DMS153 (cell line): Measurements from ENCODE around the gene CSF1.
"Not testable (repeated sequence)": the region's sequence is repeated elsewhere in the genome, so short reads cannot be mapped to it uniquely, and the experiment has no call there.

Experiments used
- DNase-seq: peaks from one replicate; lab custom pipeline; 2025; lab: John Stamatoyannopoulos, UW

Gene CSF1

GRCh38 chr1:109919303-109919702, 8.7 kb downstream of the CSF1 start:
- DNase-seq, result no peak

DNA sequence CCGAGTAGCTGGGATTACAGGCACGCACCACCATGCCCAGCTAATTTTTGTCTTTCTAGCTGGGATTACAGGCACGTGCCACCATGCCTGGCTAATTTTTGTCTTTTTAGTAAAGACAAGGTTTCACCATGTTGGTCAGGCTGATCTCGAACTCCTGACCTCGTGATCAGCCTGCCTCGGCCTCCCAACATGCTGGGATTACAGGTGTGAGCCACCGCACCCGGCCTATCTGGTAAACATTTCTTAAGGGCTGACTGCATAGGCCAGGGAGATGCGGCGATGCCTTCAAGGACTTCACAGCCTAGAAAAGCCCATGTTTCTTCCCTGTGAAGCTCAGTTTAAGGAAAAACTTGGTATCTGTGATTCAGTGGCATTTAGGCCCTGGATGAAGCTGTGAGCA, 9.7 kb downstream of the CSF1 start:
- not testable (repeated sequence) for DNase-seq

GRCh38 chr1:109922326-109922725, 11.7 kb downstream of the CSF1 start:
- DNase-seq, result no peak

DNA sequence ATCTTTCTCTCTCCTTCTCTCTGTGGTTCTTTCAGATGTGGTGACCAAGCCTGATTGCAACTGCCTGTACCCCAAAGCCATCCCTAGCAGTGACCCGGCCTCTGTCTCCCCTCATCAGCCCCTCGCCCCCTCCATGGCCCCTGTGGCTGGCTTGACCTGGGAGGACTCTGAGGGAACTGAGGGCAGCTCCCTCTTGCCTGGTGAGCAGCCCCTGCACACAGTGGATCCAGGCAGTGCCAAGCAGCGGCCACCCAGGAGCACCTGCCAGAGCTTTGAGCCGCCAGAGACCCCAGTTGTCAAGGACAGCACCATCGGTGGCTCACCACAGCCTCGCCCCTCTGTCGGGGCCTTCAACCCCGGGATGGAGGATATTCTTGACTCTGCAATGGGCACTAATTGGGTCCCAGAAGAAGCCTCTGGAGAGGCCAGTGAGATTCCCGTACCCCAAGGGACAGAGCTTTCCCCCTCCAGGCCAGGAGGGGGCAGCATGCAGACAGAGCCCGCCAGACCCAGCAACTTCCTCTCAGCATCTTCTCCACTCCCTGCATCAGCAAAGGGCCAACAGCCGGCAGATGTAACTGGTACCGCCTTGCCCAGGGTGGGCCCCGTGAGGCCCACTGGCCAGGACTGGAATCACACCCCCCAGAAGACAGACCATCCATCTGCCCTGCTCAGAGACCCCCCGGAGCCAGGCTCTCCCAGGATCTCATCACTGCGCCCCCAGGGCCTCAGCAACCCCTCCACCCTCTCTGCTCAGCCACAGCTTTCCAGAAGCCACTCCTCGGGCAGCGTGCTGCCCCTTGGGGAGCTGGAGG, 12.7 kb downstream of the CSF1 start:
- DNase-seq, result no peak

- DNase-seq, result no peak
Observed at GRCh38 chr1:109923946-109924275, 13.3 kb downstream of the CSF1 start.

GRCh38 chr1:109924316-109924715, 13.7 kb downstream of the CSF1 start:
- no peak for DNase-seq

DNA sequence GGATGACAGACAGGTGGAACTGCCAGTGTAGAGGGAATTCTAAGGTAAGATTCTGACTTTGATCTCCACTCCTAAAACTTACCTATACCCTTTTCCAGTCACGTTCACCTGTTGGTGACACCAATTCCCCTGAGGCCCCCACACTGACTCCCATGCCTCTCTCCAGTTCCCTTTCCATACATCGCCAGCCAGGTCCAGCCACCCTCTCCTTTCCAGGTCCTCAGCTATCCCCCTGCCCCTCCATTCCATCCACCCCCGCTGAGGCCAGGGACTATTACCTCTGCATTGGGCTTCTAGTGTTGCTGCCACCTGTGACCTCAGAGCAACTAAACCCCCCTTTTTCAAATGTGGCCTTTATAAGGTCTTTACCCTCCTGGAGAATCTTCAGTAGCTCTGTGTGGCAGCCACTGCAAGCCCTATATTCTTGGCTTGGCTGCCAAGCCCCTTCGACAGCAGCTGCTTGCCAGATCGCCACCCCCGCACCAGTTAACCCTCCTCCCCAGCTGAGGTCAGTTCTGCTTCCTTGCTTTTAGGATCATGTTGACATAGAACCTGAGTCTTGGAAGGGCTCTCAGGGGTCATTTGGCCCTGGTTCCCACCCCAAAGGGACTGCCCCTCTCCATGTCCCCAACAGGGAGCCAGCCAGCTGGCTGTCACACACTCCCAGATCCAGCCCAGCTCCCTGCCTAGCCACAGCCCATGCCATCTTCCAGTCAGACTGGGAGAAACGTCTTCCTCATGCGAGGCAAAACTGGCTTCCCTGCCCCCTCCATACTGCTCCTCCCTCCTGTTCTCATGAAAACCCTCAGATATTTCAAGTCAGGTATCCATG, 14.7 kb downstream of the CSF1 start:
- no peak for DNase-seq

DNA sequence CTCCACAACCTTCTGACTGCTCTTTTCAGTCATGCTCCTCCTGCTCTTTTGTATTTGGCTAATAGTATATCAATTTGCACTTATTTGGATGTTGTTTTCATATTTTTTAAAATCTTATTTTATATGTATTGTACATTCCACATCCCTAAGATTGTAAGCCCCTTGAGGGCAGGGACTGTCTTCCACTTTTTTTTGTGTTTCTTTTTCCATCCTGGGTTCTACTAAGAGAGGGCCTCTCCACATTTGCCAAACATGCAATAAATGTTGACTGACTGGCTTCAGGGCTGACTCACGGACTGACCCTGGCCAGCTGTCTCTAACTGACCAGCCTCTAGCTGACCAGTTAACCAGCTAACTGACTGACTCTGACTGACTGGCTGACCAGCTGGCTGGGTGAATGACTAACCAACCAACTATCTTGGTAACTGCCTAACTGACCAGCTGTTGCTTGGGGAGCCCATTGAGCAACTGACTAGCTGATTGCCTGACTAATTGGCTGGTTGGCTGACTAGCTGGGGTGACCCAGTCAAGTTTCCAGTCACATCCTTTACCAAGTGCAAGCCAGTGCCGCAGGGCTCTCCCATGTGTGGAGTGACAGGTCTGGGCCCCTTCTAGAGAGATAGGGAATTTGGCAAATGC, 16.1 kb downstream of the CSF1 start:
- DNase-seq, result no peak

- no peak for DNase-seq
Observed at GRCh38 chr1:109927356-109927755, 16.7 kb downstream of the CSF1 start.

GRCh38 chr1:109927911-109928321, 17.3 kb downstream of the CSF1 start:
- DNase-seq, result no peak

GRCh38 chr1:109928591-109929111, 18.0 kb downstream of the CSF1 start:
- DNase-seq, result no peak

DNA sequence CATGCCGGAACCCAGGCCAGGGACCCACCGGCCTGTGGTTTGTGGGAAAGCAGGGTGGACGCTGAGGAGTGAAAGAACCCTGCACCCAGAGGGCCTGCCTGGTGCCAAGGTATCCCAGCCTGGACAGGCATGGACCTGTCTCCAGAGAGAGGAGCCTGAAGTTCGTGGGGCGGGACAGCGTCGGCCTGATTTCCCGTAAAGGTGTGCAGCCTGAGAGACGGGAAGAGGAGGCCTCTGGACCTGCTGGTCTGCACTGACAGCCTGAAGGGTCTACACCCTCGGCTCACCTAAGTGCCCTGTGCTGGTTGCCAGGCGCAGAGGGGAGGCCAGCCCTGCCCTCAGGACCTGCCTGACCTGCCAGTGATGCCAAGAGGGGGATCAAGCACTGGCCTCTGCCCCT, 18.5 kb downstream of the CSF1 start:
- DNase-seq, result no peak

DNA sequence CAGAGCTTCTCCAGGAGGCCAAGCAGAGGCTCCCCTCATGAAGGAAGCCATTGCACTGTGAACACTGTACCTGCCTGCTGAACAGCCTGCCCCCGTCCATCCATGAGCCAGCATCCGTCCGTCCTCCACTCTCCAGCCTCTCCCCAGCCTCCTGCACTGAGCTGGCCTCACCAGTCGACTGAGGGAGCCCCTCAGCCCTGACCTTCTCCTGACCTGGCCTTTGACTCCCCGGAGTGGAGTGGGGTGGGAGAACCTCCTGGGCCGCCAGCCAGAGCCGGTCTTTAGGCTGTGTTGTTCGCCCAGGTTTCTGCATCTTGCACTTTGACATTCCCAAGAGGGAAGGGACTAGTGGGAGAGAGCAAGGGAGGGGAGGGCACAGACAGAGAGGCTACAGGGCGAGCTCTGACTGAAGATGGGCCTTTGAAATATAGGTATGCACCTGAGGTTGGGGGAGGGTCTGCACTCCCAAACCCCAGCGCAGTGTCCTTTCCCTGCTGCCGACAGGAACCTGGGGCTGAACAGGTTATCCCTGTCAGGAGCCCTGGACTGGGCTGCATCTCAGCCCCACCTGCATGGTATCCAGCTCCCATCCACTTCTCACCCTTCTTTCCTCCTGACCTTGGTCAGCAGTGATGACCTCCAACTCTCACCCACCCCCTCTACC, 19.1 kb downstream of the CSF1 start:
- no peak for DNase-seq

GRCh38 chr1:109930252-109930993, 19.8 kb downstream of the CSF1 start:
- DNase-seq, result no peak

DNA sequence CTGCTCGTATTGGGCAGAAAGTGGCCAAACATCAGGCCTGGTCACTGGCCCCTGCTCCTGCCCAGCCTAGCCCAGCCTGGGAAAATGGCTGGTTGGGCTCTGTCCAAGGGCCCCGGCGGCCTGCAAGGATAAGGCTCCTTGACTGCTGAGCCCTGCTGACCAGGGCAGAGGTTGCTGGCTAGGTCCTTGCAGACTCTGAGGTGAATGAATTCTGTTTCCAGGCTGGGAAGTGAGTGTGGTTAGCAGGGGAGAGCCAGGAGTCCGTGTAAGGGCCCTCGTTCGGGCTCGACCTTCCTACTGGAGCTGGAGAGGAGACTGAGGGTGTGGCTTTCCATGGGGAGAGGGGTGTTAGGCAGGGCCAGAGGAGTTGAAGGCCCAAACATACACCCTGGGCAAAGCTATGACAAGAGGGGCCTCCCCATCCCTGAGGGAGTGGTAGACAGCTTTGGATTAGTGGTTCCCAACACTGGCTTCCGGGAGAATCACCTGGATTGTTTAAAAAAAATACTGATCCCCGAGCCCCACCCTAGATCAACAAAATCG, 20.6 kb downstream of the CSF1 start:
- peak; percentile 76 for DNase-seq

GRCh38 chr1:109931911-109932636, 21.4 kb downstream of the CSF1 start:
- no peak for DNase-seq

- DNase-seq, result no peak
Observed at GRCh38 chr1:109932679-109933078, 22.0 kb downstream of the CSF1 start.

DNA sequence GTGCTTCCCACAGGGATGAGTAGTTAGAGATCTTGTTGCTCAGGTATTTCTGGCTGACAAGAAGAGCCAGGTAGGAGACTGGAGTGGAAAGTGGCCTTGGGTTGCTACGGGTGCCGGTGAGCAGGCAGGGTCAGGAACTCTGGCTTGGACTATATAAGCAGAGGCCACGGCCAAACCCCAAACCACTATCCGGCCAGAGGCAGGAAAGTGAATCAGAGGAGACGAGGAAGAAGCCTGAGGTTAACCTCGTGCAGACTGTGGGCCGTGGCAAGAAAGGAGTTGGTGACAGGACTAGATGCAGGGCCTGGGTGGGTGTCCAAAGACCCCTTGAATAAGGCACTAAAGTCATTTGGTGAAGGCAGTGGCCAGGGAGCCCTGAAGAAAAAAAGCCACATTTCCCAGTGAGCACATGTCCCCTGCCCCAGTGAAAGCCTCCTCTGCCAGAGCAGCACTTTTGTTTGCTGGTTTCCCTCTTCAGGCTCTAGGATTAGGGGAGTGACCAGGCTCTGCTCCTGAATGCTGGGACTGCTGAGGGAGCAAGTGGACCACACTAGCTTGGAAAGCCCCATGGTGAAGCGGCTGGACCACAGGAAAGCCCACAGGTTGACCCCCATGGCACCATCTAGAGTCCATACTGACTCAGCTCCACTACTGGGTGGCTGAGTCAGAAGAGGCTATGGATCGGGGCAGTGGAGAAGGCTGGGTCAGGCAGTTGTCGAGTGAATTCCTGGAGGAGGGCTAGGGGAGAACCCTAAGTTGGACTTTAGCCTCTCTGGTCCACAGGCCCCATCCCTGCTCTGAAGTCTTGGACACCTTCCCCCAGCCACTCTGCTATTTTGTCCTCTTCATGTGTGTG, 23.4 kb downstream of the CSF1 start:
- no peak for DNase-seq

DNA sequence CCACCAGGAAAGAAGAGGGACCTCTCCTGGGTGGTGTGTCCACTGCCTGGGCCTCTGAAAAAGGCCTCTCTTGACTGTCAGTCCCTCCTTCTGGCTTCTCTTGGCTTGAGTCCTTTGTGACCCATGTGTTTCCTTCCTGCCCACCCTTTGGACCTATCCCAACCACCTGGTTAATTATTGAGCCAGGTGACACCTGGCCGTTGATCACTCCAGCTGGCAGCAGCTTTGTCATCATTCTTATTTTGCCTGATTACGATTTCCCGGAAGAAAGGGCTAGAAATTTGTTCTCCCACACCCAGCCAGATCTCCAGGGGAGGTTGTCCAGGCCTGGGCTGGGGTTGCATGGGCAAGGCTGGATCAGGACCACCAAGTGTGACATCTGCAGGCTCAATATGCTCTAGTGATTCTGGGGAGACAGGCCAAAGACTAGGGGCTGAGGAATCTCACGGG, 24.8 kb downstream of the CSF1 start:
- DNase-seq, result peak; percentile 57
